CD4-positive, alpha-beta memory T cell (primary cell): ENCODE measurements around the gene UAP1L1. TPM values are rescaled to one million over a fixed set of nuclear protein-coding genes. Genes with fewer than 3 reads are reported as not detected.

Experiments
- CTCF ChIA-PET: fragments of 350-600 bp; sonication (Branson Sonifier 250); formaldehyde crosslinking; loops from one replicate; lab custom pipeline; 2021; ENCODE audit warnings: inconsistent platforms; ENCODE audit not compliant: partially characterized antibody; lab: Charles Lee
- POLR2A ChIA-PET: fragments of 350-600 bp; sonication (Branson Sonifier 250); formaldehyde crosslinking; loops from one replicate; lab custom pipeline; 2021; ENCODE audit not compliant: partially characterized antibody; lab: Charles Lee
- DNase-seq, 5 donors: peaks; one replicate each; pipeline versions ENCODE4 v3.0.0 to v3.0.0-alpha.2; 2020 to 2022; ENCODE audit warnings: mixed read lengths in 1 of 5
- H3K27ac ChIP-seq: one replicate; pipeline ENCODE4 v1.7.0; 2013; ENCODE audit warnings: low read depth, low read length
- H3K27me3 ChIP-seq: 2 replicates; pipeline ENCODE4 v1.7.0; 2013; ENCODE audit warnings: mild to moderate bottlenecking, low read length, moderate library complexity; ENCODE audit not compliant: insufficient read depth
- H3K36me3 ChIP-seq: 2 replicates; pipeline ENCODE4 v1.7.0; 2013; ENCODE audit warnings: mild to moderate bottlenecking, low read length, moderate library complexity; ENCODE audit not compliant: insufficient read depth
- H3K4me1 ChIP-seq: 2 replicates; pipeline ENCODE4 v1.7.0; 2013; ENCODE audit warnings: mild to moderate bottlenecking, low read length, moderate library complexity; ENCODE audit not compliant: insufficient read depth
- H3K4me3 ChIP-seq, 2 donors: one replicate each; pipeline ENCODE4 v1.7.0; 2013; ENCODE audit warnings: low read length in 2 of 2, mild to moderate bottlenecking in 1 of 2
- H3K9me3 ChIP-seq, 2 donors: one replicate each; pipeline ENCODE4 v1.7.0; 2013; ENCODE audit warnings: low read length in 2 of 2, control low read depth in 1 of 2; ENCODE audit not compliant: control insufficient read depth in 1 of 2
- H3K27ac Mint-ChIP-seq, 7 donors: one replicate each; pipeline ENCODE4 v1.8.0; 2020 to 2021; ENCODE audit warnings: mixed read lengths in 7 of 7, mild to moderate bottlenecking in 6 of 7, inconsistent platforms in 3 of 7, moderate library complexity in 3 of 7
- H3K27me3 Mint-ChIP-seq, 2 donors: one replicate each; pipeline ENCODE4 v1.8.0; 2020 to 2021; ENCODE audit warnings: mixed read lengths in 2 of 2
- H3K36me3 Mint-ChIP-seq, 2 donors: one replicate each; pipeline ENCODE4 v1.8.0; 2020 to 2021; ENCODE audit warnings: mixed read lengths in 2 of 2, inconsistent platforms in 1 of 2, mild to moderate bottlenecking in 1 of 2
- H3K4me1 Mint-ChIP-seq, 4 donors: one replicate each; pipeline ENCODE4 v1.8.0; 2020 to 2021; ENCODE audit warnings: mixed read lengths in 4 of 4, mild to moderate bottlenecking in 1 of 4
- H3K4me3 Mint-ChIP-seq, 8 donors: one replicate each; pipeline ENCODE4 v1.8.0; 2020 to 2021; ENCODE audit warnings: mixed read lengths in 8 of 8, mild to moderate bottlenecking in 7 of 8, moderate library complexity in 6 of 8, inconsistent platforms in 3 of 8
- H3K9me3 Mint-ChIP-seq, 8 donors: one replicate each; pipeline ENCODE4 v1.8.0; 2020 to 2021; ENCODE audit warnings: mixed read lengths in 8 of 8, mild to moderate bottlenecking in 5 of 8, inconsistent platforms in 3 of 8, moderate library complexity in 1 of 8
- intact Hi-C: fragments of 100-400 bp; cut with micrococcal nuclease; formaldehyde crosslinking; loops from one replicate; pipeline ENCODE4 v1.15.1; 2023
- polyA plus RNA-seq, 2 donors: library from polyadenylated mRNA; unstranded; fragments of 300-500 nt; fragmentation: Illumina TruSeq; gene quantifications; one replicate each; pipeline ENCODE4 v1.2.3, GENCODE V29; 2021
- total RNA-seq, 2 experiments: library from RNA; stranded (reverse); gene quantifications; one replicate each; pipeline ENCODE4 v1.2.3, GENCODE V29; 2021

Gene UAP1L1
- total and polyA plus RNA-seq, 4 experiments from 2014 or later: 0.81 to 12.5 (median 6.8) TPM

- H3K4me3 ChIP-seq: peak overlapping the region in 1 of 2 donors; percentile 84
- peak in 2 of 5 donors; percentile 15 to 23 for DNase-seq
- Mint-ChIP-seq H3K4me3 (peak overlapping the region; percentile 84 to 97 (median 94)), H3K9me3 (peaks cover 0 to 10% (median 3%) of the 10 kb centered on the region in 8 donors), H3K27ac (peak overlapping the region; percentile 92 to 99 (median 96)), H3K36me3 (peaks cover 0 to 6% of the 10 kb centered on the region in 2 donors), H3K4me1 (peaks cover 23 to 35% (median 30%) of the 10 kb centered on the region in 4 donors), H3K27me3 (peaks cover 2% of the 10 kb centered on the region in 2 donors)
- intact Hi-C loops: loop anchor here (1.0 to 2.0 kb wide), 4 partner anchors 42 to 94 kb away; partner anchors contain the start of genes ANAPC2, MAN1B1, RNF208 and SSNA1
- H3K36me3 ChIP-seq: no peaks in the 10 kb centered on the region
- H3K9me3 ChIP-seq: no peaks in the 10 kb centered on the region
- H3K4me1 ChIP-seq: peaks cover 31% of the 10 kb centered on the region
- no peaks in the 10 kb centered on the region for H3K27me3 ChIP-seq
- POLR2A ChIA-PET: interaction anchor here (0.7 to 3.3 kb wide), 22 partner anchors 10 to 338 kb away, joined by 3 to 37 read pairs (median 5); partner anchors contain the start of genes ANAPC2, DPP7, MAN1B1 and NDOR1
- peak overlapping the region; percentile 80 for H3K27ac ChIP-seq
- CTCF ChIA-PET: interaction anchor here (1.0 to 2.8 kb wide), 10 partner anchors 8 to 113 kb away, joined by 3 to 9 read pairs (median 4); partner anchors contain the start of genes GRIN1, MAN1B1 and RNF224
Measured at GRCh38 chr9:137128862-137129455, 51.6 kb downstream of the UAP1L1 start.

GRCh38 chr9:137129456-137130175, 52.3 kb downstream of the UAP1L1 start:
- Mint-ChIP-seq H3K9me3 (peaks cover 0 to 10% (median 3%) of the 10 kb centered on the region in 8 donors), H3K27ac (peak overlapping the region; percentile 82 to 99 (median 92)), H3K4me1 (peaks cover 23 to 35% (median 30%) of the 10 kb centered on the region in 4 donors), H3K36me3 (peaks cover 0 to 6% of the 10 kb centered on the region in 2 donors), H3K4me3 (peak overlapping the region; percentile 86 to 97 (median 90)), H3K27me3 (peaks cover 2 to 4% of the 10 kb centered on the region in 2 donors)
- POLR2A ChIA-PET: interaction anchor here (0.7 to 3.3 kb wide), 26 partner anchors 11 to 339 kb away, joined by 3 to 37 read pairs (median 5); partner anchors contain the start of genes ANAPC2, DPP7, MAN1B1 and NDOR1
- peak overlapping the region in 1 of 2 donors; percentile 84 for H3K4me3 ChIP-seq
- H3K4me1 ChIP-seq: peaks cover 31% of the 10 kb centered on the region
- H3K27ac ChIP-seq: peak overlapping the region; percentile 80
- intact Hi-C loops: loop anchor here (1.0 to 2.0 kb wide), 4 partner anchors 43 to 93 kb away; partner anchors contain the start of genes ANAPC2, MAN1B1, RNF208 and SSNA1
- CTCF ChIA-PET: interaction anchor here (1.0 to 2.8 kb wide), 10 partner anchors 8 to 113 kb away, joined by 3 to 9 read pairs (median 4); partner anchors contain the start of genes GRIN1, MAN1B1 and RNF224
- peak; percentile 89 to 92 (median 91) for DNase-seq
- no peaks in the 10 kb centered on the region for H3K9me3 ChIP-seq
- H3K27me3 ChIP-seq: no peaks in the 10 kb centered on the region
- no peaks in the 10 kb centered on the region for H3K36me3 ChIP-seq

GRCh38 chr9:137130176-137130755, 52.9 kb downstream of the UAP1L1 start:
- H3K4me3 Mint-ChIP-seq: peak overlapping the region; percentile 71 to 84 (median 81)
- intact Hi-C loops: no loop called here
- H3K27ac Mint-ChIP-seq: peak overlapping the region in 5 of 7 donors; percentile 32 to 90 (median 55)
- peaks cover 0 to 10% (median 3%) of the 10 kb centered on the region in 8 donors for H3K9me3 Mint-ChIP-seq
- H3K27ac ChIP-seq: peak overlapping the region; percentile 80
- peaks cover 23 to 35% (median 30%) of the 10 kb centered on the region in 4 donors for H3K4me1 Mint-ChIP-seq
- H3K27me3 Mint-ChIP-seq: peaks cover 2 to 4% of the 10 kb centered on the region in 2 donors
- no peaks in the 10 kb centered on the region for H3K36me3 ChIP-seq
- H3K9me3 ChIP-seq: no peaks in the 10 kb centered on the region
- no peak for DNase-seq
- H3K4me1 ChIP-seq: peaks cover 31% of the 10 kb centered on the region
- POLR2A ChIA-PET: interaction anchor here (1.0 to 3.3 kb wide), 23 partner anchors 12 to 329 kb away, joined by 3 to 37 read pairs (median 5); partner anchors contain the start of genes ANAPC2, DPP7, MAN1B1 and NDOR1
- no peaks in the 10 kb centered on the region for H3K27me3 ChIP-seq
- CTCF ChIA-PET: interaction anchor here (1.0 to 2.8 kb wide), 10 partner anchors 7 to 112 kb away, joined by 3 to 9 read pairs (median 4); partner anchors contain the start of genes MAN1B1 and RNF224
- peaks cover 0 to 6% of the 10 kb centered on the region in 2 donors for H3K36me3 Mint-ChIP-seq
- H3K4me3 ChIP-seq: peak overlapping the region; percentile 29 to 84

Other genes with a start within 250 kb of the UAP1L1 start
Only the 30 nearest of the 36 such genes appear.
- 10 to 100 TPM; 40.2 to 43.2 TPM for gene TRAF2, start 191.0 kb upstream of the UAP1L1 start, total RNA-seq
- 10 to 100 TPM; 11.1 to 25.2 TPM for gene TRAF2, start 191.0 kb upstream of the UAP1L1 start, polyA plus RNA-seq
- gene FBXW5, start 132.8 kb upstream of the UAP1L1 start, total RNA-seq: 100 to 1,000 TPM; 122 to 123 TPM
- gene FBXW5, start 132.8 kb upstream of the UAP1L1 start, polyA plus RNA-seq: 100 to 1,000 TPM in 1 of 2 donors, 10 to 100 TPM in 1; 98.6 to 160 TPM
- 1 to 10 TPM; 2.2 TPM for gene C8G, start 132.3 kb upstream of the UAP1L1 start, total RNA-seq
- under 1 TPM in 1 of 2 donors, not detected in 1; 0.60 TPM for gene C8G, start 132.3 kb upstream of the UAP1L1 start, polyA plus RNA-seq
- 1 to 10 TPM in 1 of 2 experiments, under 1 TPM in 1; 0.72 to 1.4 TPM for gene LCN12, start 125.2 kb upstream of the UAP1L1 start, total RNA-seq
- not detected for gene LCN12, start 125.2 kb upstream of the UAP1L1 start, polyA plus RNA-seq
- 1 to 10 TPM; 4.8 to 5.1 TPM for gene PTGDS, start 100.0 kb upstream of the UAP1L1 start, total RNA-seq
- gene PTGDS, start 100.0 kb upstream of the UAP1L1 start, polyA plus RNA-seq: 1 to 10 TPM; 1.7 to 3.8 TPM
- under 1 TPM; 0.14 to 0.17 TPM for gene LCNL1, start 94.5 kb upstream of the UAP1L1 start, total RNA-seq
- gene LCNL1, start 94.5 kb upstream of the UAP1L1 start, polyA plus RNA-seq: not detected
- gene PAXX, start 85.1 kb upstream of the UAP1L1 start, total RNA-seq: 100 to 1,000 TPM in 1 of 2 experiments, 10 to 100 TPM in 1; 94.2 to 101 TPM
- 100 to 1,000 TPM in 1 of 2 donors, 10 to 100 TPM in 1; 76.0 to 103 TPM for gene PAXX, start 85.1 kb upstream of the UAP1L1 start, polyA plus RNA-seq
- 1 to 10 TPM; 3.1 to 3.7 TPM for gene CLIC3, start 80.9 kb upstream of the UAP1L1 start, total RNA-seq
- gene CLIC3, start 80.9 kb upstream of the UAP1L1 start, polyA plus RNA-seq: 1 to 10 TPM; 5.0 to 7.8 TPM
- 10 to 100 TPM; 63.8 to 68.6 TPM for gene ABCA2, start 49.3 kb upstream of the UAP1L1 start, total RNA-seq
- 10 to 100 TPM in 1 of 2 donors, 1 to 10 TPM in 1; 2.6 to 10.8 TPM for gene ABCA2, start 49.3 kb upstream of the UAP1L1 start, polyA plus RNA-seq
- gene FUT7, start 45.4 kb upstream of the UAP1L1 start, total RNA-seq: 1 to 10 TPM; 3.4 to 4.6 TPM
- 10 to 100 TPM; 22.6 to 43.8 TPM for gene FUT7, start 45.4 kb upstream of the UAP1L1 start, polyA plus RNA-seq
- gene NPDC1, start 31.3 kb upstream of the UAP1L1 start, total RNA-seq: 10 to 100 TPM; 20.7 to 21.4 TPM
- gene NPDC1, start 31.3 kb upstream of the UAP1L1 start, polyA plus RNA-seq: 10 to 100 TPM; 22.8 to 32.2 TPM
- not detected for gene ENTPD2, start 23.5 kb upstream of the UAP1L1 start, total RNA-seq
- not detected for gene ENTPD2, start 23.5 kb upstream of the UAP1L1 start, polyA plus RNA-seq
- under 1 TPM; 0.09 to 0.11 TPM for gene SAPCD2, start 7.0 kb upstream of the UAP1L1 start, total RNA-seq
- under 1 TPM; 0.10 to 0.15 TPM for gene SAPCD2, start 7.0 kb upstream of the UAP1L1 start, polyA plus RNA-seq
- gene MAN1B1, start 9.5 kb downstream of the UAP1L1 start, total RNA-seq: 10 to 100 TPM; 63.3 to 71.0 TPM
- gene MAN1B1, start 9.5 kb downstream of the UAP1L1 start, polyA plus RNA-seq: 10 to 100 TPM; 35.4 to 37.5 TPM
- 100 to 1,000 TPM; 357 to 362 TPM for gene DPP7, start 37.2 kb downstream of the UAP1L1 start, total RNA-seq
- 100 to 1,000 TPM; 135 to 206 TPM for gene DPP7, start 37.2 kb downstream of the UAP1L1 start, polyA plus RNA-seq
- not detected for gene GRIN1, start 61.6 kb downstream of the UAP1L1 start, total RNA-seq
- gene GRIN1, start 61.6 kb downstream of the UAP1L1 start, polyA plus RNA-seq: not detected
- gene LRRC26, start 92.5 kb downstream of the UAP1L1 start, total RNA-seq: not detected
- not detected for gene LRRC26, start 92.5 kb downstream of the UAP1L1 start, polyA plus RNA-seq
- gene TMEM210, start 94.5 kb downstream of the UAP1L1 start, total RNA-seq: not detected
- gene TMEM210, start 94.5 kb downstream of the UAP1L1 start, polyA plus RNA-seq: not detected
- gene ANAPC2, start 111.0 kb downstream of the UAP1L1 start, total RNA-seq: 100 to 1,000 TPM; 116 to 125 TPM
- 1 to 10 TPM; 3.2 to 5.7 TPM for gene ANAPC2, start 111.0 kb downstream of the UAP1L1 start, polyA plus RNA-seq
- gene SSNA1, start 111.2 kb downstream of the UAP1L1 start, total RNA-seq: 10 to 100 TPM; 48.6 to 49.5 TPM
- gene SSNA1, start 111.2 kb downstream of the UAP1L1 start, polyA plus RNA-seq: 100 to 1,000 TPM; 117 to 161 TPM
- gene TPRN, start 123.2 kb downstream of the UAP1L1 start, total RNA-seq: 1 to 10 TPM; 8.5 to 8.6 TPM
- gene TPRN, start 123.2 kb downstream of the UAP1L1 start, polyA plus RNA-seq: under 1 TPM; 0.27 to 0.45 TPM
- 10 to 100 TPM; 39.5 to 42.9 TPM for gene TMEM203, start 128.1 kb downstream of the UAP1L1 start, total RNA-seq
- 100 to 1,000 TPM; 129 to 170 TPM for gene TMEM203, start 128.1 kb downstream of the UAP1L1 start, polyA plus RNA-seq
- 10 to 100 TPM; 36.7 to 37.1 TPM for gene NDOR1, start 128.2 kb downstream of the UAP1L1 start, total RNA-seq
- gene NDOR1, start 128.2 kb downstream of the UAP1L1 start, polyA plus RNA-seq: 1 to 10 TPM; 4.6 to 9.5 TPM
- gene RNF208, start 144.7 kb downstream of the UAP1L1 start, total RNA-seq: 1 to 10 TPM in 1 of 2 experiments, under 1 TPM in 1; 0.64 to 1.3 TPM
- gene RNF208, start 144.7 kb downstream of the UAP1L1 start, polyA plus RNA-seq: not detected
- under 1 TPM in 1 of 2 experiments, not detected in 1; 0.25 TPM for gene CYSRT1, start 147.7 kb downstream of the UAP1L1 start, total RNA-seq
- not detected for gene CYSRT1, start 147.7 kb downstream of the UAP1L1 start, polyA plus RNA-seq
- gene RNF224, start 150.0 kb downstream of the UAP1L1 start, total RNA-seq: not detected
- not detected for gene RNF224, start 150.0 kb downstream of the UAP1L1 start, polyA plus RNA-seq
- gene SLC34A3, start 153.4 kb downstream of the UAP1L1 start, total RNA-seq: not detected
- not detected for gene SLC34A3, start 153.4 kb downstream of the UAP1L1 start, polyA plus RNA-seq
- 100 to 1,000 TPM in 1 of 2 experiments, 10 to 100 TPM in 1; 99.8 to 103 TPM for gene TUBB4B, start 163.8 kb downstream of the UAP1L1 start, total RNA-seq
- gene TUBB4B, start 163.8 kb downstream of the UAP1L1 start, polyA plus RNA-seq: 10 to 100 TPM; 53.1 to 64.1 TPM
- gene STPG3, start 173.8 kb downstream of the UAP1L1 start, total RNA-seq: not detected
- gene STPG3, start 173.8 kb downstream of the UAP1L1 start, polyA plus RNA-seq: not detected
- gene NELFB, start 177.8 kb downstream of the UAP1L1 start, total RNA-seq: 10 to 100 TPM; 44.3 to 44.9 TPM
- gene NELFB, start 177.8 kb downstream of the UAP1L1 start, polyA plus RNA-seq: 10 to 100 TPM; 28.3 to 28.7 TPM